Endothelial cell of umbilical vein (primary cell): ENCODE data around the gene C19orf44. TPM values are rescaled to one million over a fixed set of nuclear protein-coding genes. Genes with fewer than 3 reads are reported as not detected.
"Not testable (repeated sequence)": the region's sequence is repeated elsewhere in the genome, so short reads cannot be mapped to it uniquely, and the experiment has no call there.

Experiments used
- BruUV-seq: library from RNA; stranded (reverse); fragments of 400-500 nt; replicated peaks from 2 replicates; lab custom pipeline; 2021; lab: Mats Ljungman, UMichigan
- CTCF ChIA-PET: fragments of 300-600, 350-600 bp; sonication (Branson Sonifier 250); formaldehyde crosslinking; loops from one replicate; lab custom pipeline; 2021; ENCODE audit warnings: antibody characterized with exemption, inconsistent platforms; lab: Charles Lee
- POLR2A ChIA-PET: fragments of 300-600, 350-600 bp; sonication (Branson Sonifier 250); formaldehyde crosslinking; loops from one replicate; lab custom pipeline; 2021; ENCODE audit warnings: antibody characterized with exemption, inconsistent platforms; lab: Charles Lee
- DNase-seq: peaks from one replicate; pipeline ENCODE4 v3.0.0-alpha.2; 2011; ENCODE audit warnings: low read depth, low spot score
- FAIRE-seq: peaks from 2 replicates; lab custom pipeline; 2011; peaks lifted over from hg19 to GRCh38; lab: Jason Lieb, UNC
- H2AFZ ChIP-seq: 2 replicates; pipeline ENCODE4 v1.6.0; 2012; ENCODE audit warnings: low read depth, low read length, control low read depth, inconsistent platforms
- H3K27ac ChIP-seq: 2 replicates; pipeline ENCODE4 v1.5.1; 2011; ENCODE audit warnings: low read depth, mild to moderate bottlenecking, control low read depth, low read length, moderate library complexity; ENCODE audit not compliant: insufficient read depth
- H3K27me3 ChIP-seq, 2 experiments: 2 replicates each; pipeline versions ENCODE4 v1.6.0 to v1.6.1; 2011; ENCODE audit warnings: low read length in 2 of 2, mixed read lengths in 1 of 2; ENCODE audit not compliant: control insufficient read depth in 2 of 2, insufficient read depth in 2 of 2
- H3K36me3 ChIP-seq, 2 experiments: 2 replicates in 1 of 2; 3 replicates in 1 of 2; pipeline ENCODE4 v1.5.1; 2011; ENCODE audit warnings: low read length in 2 of 2, mild to moderate bottlenecking in 1 of 2, moderate library complexity in 1 of 2; ENCODE audit not compliant: control insufficient read depth in 2 of 2, insufficient read depth in 2 of 2; ENCODE audit errors: extremely low read depth in 1 of 2
- H3K4me1 ChIP-seq: 3 replicates; pipeline ENCODE4 v1.5.1; 2011; ENCODE audit warnings: mild to moderate bottlenecking, low read length; ENCODE audit not compliant: control insufficient read depth, insufficient read depth; ENCODE audit errors: extremely low read depth
- H3K4me2 ChIP-seq: 2 replicates; pipeline ENCODE4 v1.6.1; 2011; ENCODE audit warnings: low read length, control low read depth, mixed read lengths; ENCODE audit not compliant: insufficient read depth
- H3K4me3 ChIP-seq, 3 experiments: fragments of 200-600 bp in 1 of 3; sonication (generic), shearing (Covaris generic) in 1 of 3; replicated peaks in 1 of 3; 2 replicates each; pipeline ENCODE4 v1.5.1; 2011 to 2016; ENCODE audit warnings: control low read depth in 3 of 3, low read length in 3 of 3, mild to moderate bottlenecking in 2 of 3, inconsistent platforms in 1 of 3, low read depth in 1 of 3, moderate library complexity in 1 of 3; ENCODE audit not compliant: insufficient read depth in 1 of 3
- H3K79me2 ChIP-seq: 2 replicates; pipeline ENCODE4 v1.6.0; 2012; ENCODE audit warnings: low read length, inconsistent platforms; ENCODE audit not compliant: control insufficient read depth, insufficient read depth
- H3K9ac ChIP-seq: replicated peaks from 2 replicates; pipeline ENCODE3; 2011; ENCODE audit warnings: low read length, control low read depth; ENCODE audit not compliant: insufficient read depth; ENCODE audit errors: extremely low read depth
- H3K9me1 ChIP-seq: replicated peaks from 3 replicates; pipeline ENCODE4 v1.6.0; 2011; ENCODE audit warnings: mild to moderate bottlenecking, low read length; ENCODE audit not compliant: control insufficient read depth, insufficient read depth; ENCODE audit errors: extremely low read depth
- H3K9me3 ChIP-seq: replicated peaks from 2 replicates; pipeline ENCODE4 v1.5.1; 2012; ENCODE audit warnings: low read length, inconsistent platforms; ENCODE audit not compliant: control insufficient read depth, insufficient read depth
- H4K20me1 ChIP-seq: replicated peaks from 2 replicates; pipeline ENCODE3; 2011; ENCODE audit warnings: mild to moderate bottlenecking, low read length; ENCODE audit not compliant: control insufficient read depth, insufficient read depth; ENCODE audit errors: extremely low read depth
- CTCF ChIP-seq, 2 donors: IDR thresholded peaks; 1 replicate in 1 of 2; 2 replicates in 1 of 2; pipeline ENCODE4 v1.5.1; 2011; ENCODE audit warnings: low read length in 2 of 2, mild to moderate bottlenecking in 2 of 2, moderate library complexity in 2 of 2, control low read depth in 1 of 2, inconsistent platforms in 1 of 2, low read depth in 1 of 2; ENCODE audit not compliant: insufficient read depth in 1 of 2; ENCODE audit errors: extremely low read depth in 1 of 2
- EZH2 ChIP-seq: IDR thresholded peaks from 2 replicates; pipeline ENCODE4 v1.6.1; 2012; ENCODE audit warnings: borderline replicate concordance, low read depth, mild to moderate bottlenecking, moderate library complexity, low read length, inconsistent platforms; ENCODE audit not compliant: severe bottlenecking
- FOS ChIP-seq: IDR thresholded peaks from 2 replicates; pipeline ENCODE4 v1.6.1; 2011; ENCODE audit warnings: mild to moderate bottlenecking, low read length, moderate library complexity, borderline replicate concordance; ENCODE audit not compliant: insufficient read depth
- GATA2 ChIP-seq: IDR thresholded peaks from 2 replicates; pipeline ENCODE4 v1.7.0; 2011; ENCODE audit warnings: low read depth, mild to moderate bottlenecking, moderate library complexity, mixed read lengths, low read length; ENCODE audit not compliant: insufficient read length, insufficient read depth
- JUN ChIP-seq: IDR thresholded peaks from 2 replicates; pipeline ENCODE4 v1.6.1; 2011; ENCODE audit warnings: borderline replicate concordance, low read depth; ENCODE audit not compliant: insufficient read length, insufficient read depth
- MAX ChIP-seq: IDR thresholded peaks from 2 replicates; pipeline ENCODE4 v1.6.1; 2011; ENCODE audit not compliant: insufficient read depth, insufficient read length
- MYC ChIP-seq: IDR thresholded peaks from one replicate; pipeline ENCODE4 v1.6.1; 2011; ENCODE audit warnings: mild to moderate bottlenecking, low read depth, low read length
- POLR2A ChIP-seq: IDR thresholded peaks from 2 replicates; pipeline ENCODE4 v1.6.1; 2012; ENCODE audit warnings: low read depth, mild to moderate bottlenecking, control low read depth, low read length
- POLR2AphosphoS5 ChIP-seq: IDR thresholded peaks from 2 replicates; pipeline ENCODE4 v1.6.1; 2012; ENCODE audit warnings: low read depth, mild to moderate bottlenecking, control low read depth, low read length, moderate library complexity; ENCODE audit not compliant: insufficient read depth
- dilution Hi-C: fragments of 300-500 bp; cut with MboI; formaldehyde crosslinking; loops from one replicate; pipeline ENCODE4 v1.15.0; 2019; ENCODE audit warnings: low sequenced_read_pairs; ENCODE audit not compliant: extremely low pct_ligation_motif_present
- intact Hi-C: fragments of 100-400 bp; cut with micrococcal nuclease; formaldehyde crosslinking; loops from one replicate; pipeline ENCODE4 v1.10.0; 2022
- polyA plus RNA-seq, 4 experiments: library from polyadenylated mRNA; depleted of rRNA in 3 of 4; stranded (reverse) in 3 of 4; unstranded in 1 of 4; fragments of >200 nt; gene quantifications; 2 replicates each; pipeline versions ENCODE4 v1.2.1 to v1.2.3, GENCODE V29; 2011 to 2012; ENCODE audit warnings: missing spikeins in 1 of 4
- total RNA-seq: library from RNA; stranded (reverse); gene quantifications from 2 replicates; pipeline ENCODE4 v1.2.3, GENCODE V29; 2021

The C19orf44 gene
- total and polyA plus RNA-seq, 2 donors (not counting 3 experiments of a cell fraction or from before 2014, with no cell fraction given), result 3.5 to 4.3 TPM

- Histone ChIP-seq H3K9me1 (no peaks in the 10 kb centered on the region), H3K9ac (no peak overlapping the region), H3K4me3 (no peak overlapping the region), H3K9me3 (no peaks in the 10 kb centered on the region), H3K27ac (no peak overlapping the region), H4K20me1 (no peaks in the 10 kb centered on the region), H3K4me2 (no peak overlapping the region), H3K36me3 (peaks cover 0 to 5% of the 10 kb centered on the region in 2 experiments), H3K4me1 (no peaks in the 10 kb centered on the region), H2AFZ (no peak overlapping the region), H3K79me2 (no peaks in the 10 kb centered on the region), H3K27me3 (no peaks in the 10 kb centered on the region)
- DNase-seq (no peak), FAIRE-seq (no peak)
- ChIA-PET POLR2A (no interaction called here), CTCF (no interaction called here)
- dilution Hi-C loops, result no loop called here
- BruUV-seq, result no TSS peak
- intact Hi-C loops, result no loop called here
- TF ChIP-seq GATA2, result no peak
- TF ChIP-seq JUN, result no peak
- no peak for TF ChIP-seq EZH2
- TF ChIP-seq MYC, result no peak
- no peak for TF ChIP-seq MAX
- TF ChIP-seq FOS, result no peak
- TF ChIP-seq POLR2AphosphoS5, result no peak
- TF ChIP-seq CTCF (IDR thresholded peaks at IDR 0.05; ENCODE audit: extremely low read depth in 1 of 2, insufficient read depth in 1 of 2, low read depth in 1 of 2, low read length in 2 of 2), result no peak
- no peak for TF ChIP-seq POLR2A
Observed at GRCh38 chr19:16504271-16504670, 8.1 kb downstream of the C19orf44 start.

GRCh38 chr19:16506161-16506560 lies 10.0 kb downstream of the C19orf44 start:
- H3K79me2 ChIP-seq, intact Hi-C loops, H3K9me1 ChIP-seq, BruUV-seq, H3K4me2 ChIP-seq, DNase-seq, H3K27me3 ChIP-seq, FAIRE-seq, H3K4me1 ChIP-seq, H3K9ac ChIP-seq, CTCF ChIA-PET, dilution Hi-C loops, H3K4me3 ChIP-seq, H4K20me1 ChIP-seq, H3K27ac ChIP-seq, H2AFZ ChIP-seq, H3K36me3 ChIP-seq, H3K9me3 ChIP-seq: not testable (repeated sequence)
- POLR2A ChIA-PET, result interaction anchor here (0.7 kb wide), 1 partner anchor 42 kb away, joined by 3 read pairs; no protein-coding TSS in a partner anchor
